Right ventricle myocardium superior (tissue), 1 donor: Measurements from ENCODE around the gene TMEM266. TPM values are rescaled to one million over a fixed set of nuclear protein-coding genes. Genes with fewer than 3 reads are reported as not detected.

ENCODE experiments used
- ATAC-seq: fragments of 200-7000 bp; cut with Tn5 transposase; one replicate; pipeline ENCODE4 v1.9.1; 2020; ENCODE audit warnings: mild to moderate bottlenecking; ENCODE audit not compliant: poor library complexity
- DNase-seq: peaks from one replicate; pipeline ENCODE4 v3.0.0-alpha.2; 2020
- intact Hi-C: fragments of 100-400 bp; cut with DNase I; formaldehyde crosslinking; loops from one replicate; pipeline ENCODE4 v1.11.2; 2022
- total RNA-seq: library from RNA; stranded (reverse); fragmentation: NEBNext Ultra II Directional; extraction: Animal tissue kit (Norgen Biotek cat#: 25700); gene quantifications from one replicate; pipeline ENCODE4 v1.2.1, GENCODE V29; 2021
- donor health status: DM: no; HTN: yes; CAD: no; lungs with severe emphysema.

Gene TMEM266
- total RNA-seq, 1 donor from 2014 or later = 0.13 TPM

DNA sequence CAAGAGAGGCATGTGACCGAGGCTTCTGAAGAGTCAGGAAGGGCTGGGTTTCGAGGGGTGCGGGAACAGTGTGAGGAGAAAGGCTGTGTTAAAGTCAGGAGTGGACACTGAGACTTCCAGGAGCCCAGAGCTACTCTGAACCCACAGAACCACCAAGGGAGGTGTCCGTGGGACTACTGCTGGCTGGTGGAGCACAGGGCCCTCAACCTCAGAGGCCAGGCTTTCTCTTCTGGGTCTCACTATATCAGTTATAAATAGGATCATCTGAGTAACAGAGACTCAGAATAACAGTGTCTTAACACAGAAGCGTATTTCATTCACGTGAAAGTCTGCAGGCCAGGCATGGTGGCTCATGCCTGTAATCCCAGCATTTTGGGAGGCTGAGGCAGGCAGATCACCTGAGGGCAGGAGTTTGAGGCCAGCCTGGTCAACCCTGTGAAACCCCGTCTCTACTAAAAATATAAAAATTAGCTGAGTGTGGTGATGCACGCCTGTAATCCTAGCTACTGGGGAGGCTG is 113.6 kb downstream of the TMEM266 start:
- no peak for DNase-seq
- ATAC-seq = no peak
- intact Hi-C loops = no loop called here

DNA sequence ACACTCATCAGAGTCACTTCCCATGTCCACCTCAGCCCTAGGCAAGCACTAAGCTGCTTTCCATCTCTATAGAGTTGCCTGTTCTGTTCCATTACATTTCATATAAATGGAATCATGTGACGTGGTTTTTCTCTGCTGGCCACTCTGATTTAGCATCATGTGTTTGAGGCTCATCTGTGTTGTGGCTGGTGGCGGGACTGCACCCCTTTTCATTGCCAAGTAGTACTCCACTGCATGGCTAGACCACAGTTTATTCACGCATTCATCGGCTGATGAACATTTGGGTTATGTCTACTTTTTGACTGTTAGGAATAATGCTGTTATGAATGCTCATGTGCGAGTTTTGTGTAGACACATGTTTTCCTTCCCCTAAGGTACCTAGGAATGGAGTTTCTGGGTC is 114.9 kb downstream of the TMEM266 start:
- ATAC-seq (no peak), DNase-seq (no peak)
- intact Hi-C loops = no loop called here

DNA sequence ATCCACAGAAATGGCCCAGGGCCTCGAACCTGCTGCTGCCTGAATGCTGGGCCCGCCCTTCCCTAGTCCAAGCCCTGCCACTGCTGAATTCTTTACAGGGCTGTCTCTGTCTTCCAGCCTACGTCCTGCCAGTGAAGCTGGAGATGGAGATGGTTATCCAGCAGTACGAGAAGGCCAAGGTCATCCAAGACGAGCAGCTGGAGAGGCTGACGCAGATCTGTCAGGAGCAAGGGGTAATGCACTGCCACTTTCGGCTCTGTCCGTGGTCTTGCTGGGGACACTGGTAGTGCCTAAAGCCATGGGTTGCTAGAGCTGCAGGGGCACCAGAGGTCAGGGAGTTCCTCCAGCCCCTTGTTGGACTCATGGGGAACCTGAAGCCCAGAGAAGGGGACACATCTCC is 115.7 kb downstream of the TMEM266 start:
- DNase-seq (no peak), ATAC-seq (no peak)
- intact Hi-C loops = no loop called here

DNA sequence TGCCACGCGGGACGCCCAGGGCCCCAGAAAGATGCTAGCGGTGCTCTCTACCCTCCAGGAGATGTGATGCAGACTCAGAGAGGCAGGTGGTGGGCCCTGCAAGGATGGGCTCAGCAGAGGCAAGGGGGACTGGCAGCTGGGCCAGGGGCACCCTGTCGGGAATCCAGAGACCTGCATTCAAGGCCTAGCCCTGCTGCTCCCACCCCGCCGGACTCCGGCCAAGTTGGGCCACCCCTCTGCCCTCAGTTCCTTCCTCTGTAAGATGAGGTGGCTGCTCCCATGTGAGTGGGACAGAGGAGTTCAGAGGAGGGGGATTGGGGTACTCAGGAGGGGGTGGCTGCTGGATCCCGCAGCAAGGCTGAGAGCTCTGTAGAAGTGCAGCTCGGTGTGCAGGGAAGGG is 116.3 kb downstream of the TMEM266 start:
- ATAC-seq = no peak
- no peak for DNase-seq
- intact Hi-C loops = no loop called here

DNA sequence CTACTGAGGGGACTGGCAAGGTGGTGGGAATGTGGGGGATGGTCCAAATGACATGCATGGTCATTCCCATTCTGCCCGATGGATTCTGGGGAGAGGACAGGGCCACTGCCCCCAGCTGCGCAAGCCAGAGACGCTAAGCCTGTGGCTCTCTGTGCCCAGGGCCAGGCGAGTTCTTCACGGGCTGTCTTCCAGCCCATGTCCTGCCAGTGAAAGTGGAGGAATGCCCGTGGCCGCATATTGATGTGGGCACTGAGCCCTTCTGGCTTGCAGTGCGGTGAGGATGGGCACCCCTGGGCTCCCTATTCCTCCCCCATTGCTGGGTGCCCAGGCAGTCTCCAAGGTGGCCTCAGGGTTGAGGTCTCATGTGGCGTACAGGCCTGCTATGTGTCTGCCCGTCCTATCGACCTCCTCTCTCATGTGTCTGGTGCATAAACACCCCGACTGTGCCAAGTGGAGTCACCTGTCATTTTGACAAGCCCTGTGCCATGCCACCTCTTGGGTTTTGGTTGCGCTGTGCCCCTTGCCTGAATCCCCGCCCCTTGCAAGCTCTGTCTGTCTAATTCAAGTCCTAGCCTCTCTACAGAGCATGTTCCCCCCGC is 116.8 kb downstream of the TMEM266 start:
- no peak for DNase-seq
- intact Hi-C loops = no loop called here
- peak; percentile 22 for ATAC-seq

DNA sequence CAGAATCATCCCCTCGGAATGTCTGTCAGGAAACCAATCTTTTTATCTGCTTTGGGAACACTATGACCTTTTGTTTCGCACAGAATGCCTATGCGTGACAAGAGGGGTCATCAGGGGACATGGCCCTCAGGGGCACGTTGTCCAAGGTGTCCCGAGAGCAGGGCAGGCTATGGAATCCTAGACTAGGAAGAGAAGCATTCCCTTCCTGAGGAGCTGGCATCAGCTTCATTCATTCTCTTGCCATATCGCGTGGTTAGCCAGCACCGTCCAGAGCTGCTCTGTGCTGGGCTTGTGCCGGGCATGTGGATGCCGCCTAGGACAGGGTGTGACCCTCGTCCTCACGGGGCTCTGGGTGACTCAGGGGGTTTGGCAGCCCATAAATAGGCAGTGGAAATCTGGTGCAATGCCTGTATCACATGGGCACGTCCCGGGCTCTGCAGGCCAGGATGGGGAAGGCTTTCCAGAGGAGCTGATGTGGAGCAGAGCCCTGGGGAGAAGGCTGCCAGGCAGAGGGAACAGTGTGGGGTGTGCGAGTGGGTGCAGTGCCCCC is 117.8 kb downstream of the TMEM266 start:
- peak; percentile 67 for DNase-seq
- peak; percentile 87 for ATAC-seq
- intact Hi-C loops = no loop called here

DNA sequence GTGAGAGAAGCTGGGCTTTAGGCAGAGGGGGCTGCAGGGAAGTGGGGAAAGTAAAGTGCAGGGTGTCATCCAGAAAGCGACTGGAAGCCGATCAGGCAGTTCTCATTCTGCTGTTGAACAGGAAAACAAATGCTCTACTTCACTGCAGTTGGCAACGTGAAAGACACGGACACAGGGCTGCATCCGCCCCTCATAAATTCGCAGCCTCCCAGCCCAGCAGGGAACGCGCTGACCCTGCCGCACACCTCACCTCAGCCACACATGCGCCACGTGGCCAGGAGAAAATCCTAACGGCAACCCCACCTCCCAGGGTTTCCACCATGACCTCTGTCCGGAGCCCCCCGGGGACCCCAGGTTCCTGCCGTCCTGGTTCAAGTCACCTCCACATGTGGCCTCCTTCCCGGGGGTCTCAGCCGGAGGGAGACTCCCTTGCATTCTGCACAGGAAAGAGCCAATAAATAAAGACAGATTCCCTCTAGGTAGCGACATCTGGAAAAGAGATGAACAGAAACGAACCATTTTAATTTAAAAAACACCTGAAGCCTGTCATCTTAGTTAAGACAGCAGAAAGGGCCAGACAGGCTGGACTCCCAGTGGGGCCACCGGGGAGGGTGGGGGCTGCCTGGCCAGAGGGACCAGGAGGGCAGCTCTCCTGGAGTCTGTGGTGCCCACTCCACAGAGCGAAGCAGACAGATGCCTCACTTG is 118.7 kb downstream of the TMEM266 start:
- DNase-seq (no peak), ATAC-seq (no peak)
- intact Hi-C loops = no loop called here

DNA sequence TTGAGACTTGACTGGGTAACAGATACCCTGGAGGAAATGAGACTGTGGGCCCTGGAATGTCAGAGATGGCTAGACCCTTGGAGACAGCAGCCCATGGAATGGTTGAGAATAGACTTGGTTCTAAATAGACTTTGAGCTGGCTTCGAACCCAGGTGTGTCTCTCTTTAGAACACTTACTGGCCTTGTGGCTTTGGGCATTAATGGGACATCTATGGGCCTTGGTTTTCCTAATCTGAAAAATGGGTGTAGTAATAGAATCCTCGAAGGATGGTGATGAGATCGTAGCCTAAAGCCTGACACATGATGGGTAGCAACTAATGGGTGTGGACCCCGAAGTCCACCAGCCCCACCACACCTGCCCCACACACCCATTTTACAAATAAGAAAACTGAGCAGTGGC is 119.2 kb downstream of the TMEM266 start:
- DNase-seq (no peak), ATAC-seq (no peak)
- intact Hi-C loops = no loop called here

DNA sequence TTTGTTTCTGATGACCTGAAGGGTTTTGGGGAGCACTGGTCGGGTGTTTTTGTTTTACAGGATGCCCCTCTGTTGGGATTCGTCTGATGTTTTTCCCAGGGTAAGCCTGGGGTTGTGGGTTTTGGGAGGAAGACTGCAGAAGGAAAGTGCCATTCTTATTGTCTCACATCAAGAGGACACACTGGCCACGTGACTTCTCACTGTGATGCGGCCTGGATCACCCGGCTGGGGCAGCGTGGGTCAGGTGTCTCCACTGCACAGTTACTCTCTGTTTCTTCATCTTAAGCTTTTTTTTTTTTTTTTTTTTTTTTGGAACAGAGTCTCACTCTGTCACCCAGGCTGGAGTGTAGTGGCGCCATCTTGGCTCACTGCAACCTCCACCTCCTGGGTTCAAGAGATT is 120.5 kb downstream of the TMEM266 start:
- ATAC-seq = no peak
- intact Hi-C loops = no loop called here
- DNase-seq = no peak

DNA sequence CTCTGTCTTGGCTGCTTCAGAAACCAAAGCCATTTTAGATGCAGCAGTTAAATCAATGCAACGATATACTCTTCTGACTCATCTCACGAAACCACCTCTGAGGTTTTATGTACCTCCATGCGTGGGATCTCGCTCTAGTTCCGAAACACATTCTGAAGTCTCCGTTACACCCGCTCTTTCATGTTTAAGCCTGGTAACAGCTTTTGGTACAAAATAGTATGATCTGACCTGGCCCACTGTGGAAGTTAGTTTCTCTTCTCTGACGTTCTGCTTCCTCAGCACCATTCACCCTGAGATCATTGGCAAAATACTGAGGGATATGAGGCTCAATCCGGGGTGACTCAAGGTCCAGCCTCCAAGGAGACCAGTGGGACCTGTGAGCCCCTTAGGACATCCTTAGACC is 121.9 kb downstream of the TMEM266 start:
- ATAC-seq (no peak), DNase-seq (no peak)
- intact Hi-C loops = no loop called here

DNA sequence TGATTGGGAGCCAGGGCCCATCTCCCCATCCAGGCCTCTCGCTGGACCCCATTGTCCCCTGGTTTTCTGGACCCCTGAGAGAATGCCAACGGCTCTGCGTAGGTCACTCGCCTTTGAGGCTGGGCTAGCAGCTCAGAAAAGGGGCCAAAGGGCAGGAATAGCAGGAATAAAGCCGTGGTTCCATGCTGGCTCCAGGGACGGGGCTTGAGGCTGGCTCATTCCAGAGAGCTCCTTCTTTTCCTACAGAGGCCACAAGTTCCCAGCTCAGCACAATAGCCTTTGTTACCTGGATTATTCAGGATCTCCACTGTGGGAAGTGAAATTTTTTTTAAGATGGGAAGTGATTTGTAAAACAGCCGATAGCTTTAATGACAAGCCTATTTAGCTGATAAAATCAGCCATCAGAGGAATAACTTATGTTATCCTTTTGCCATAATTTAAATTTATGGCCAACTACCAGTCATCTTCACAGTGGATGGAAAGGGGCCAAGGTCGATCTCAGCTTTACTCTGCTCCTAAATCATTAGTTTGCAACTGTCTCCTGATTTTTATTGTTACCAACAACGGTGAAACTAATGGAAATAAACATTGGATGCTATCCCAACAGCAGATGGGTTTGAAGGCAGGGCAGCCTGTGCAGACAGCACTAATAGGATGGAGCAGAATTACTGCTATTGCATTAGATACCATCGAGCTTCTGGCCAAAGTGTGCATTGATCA is 124.3 kb downstream of the TMEM266 start:
- DNase-seq (no peak), ATAC-seq (no peak)
- intact Hi-C loops = no loop called here

DNA sequence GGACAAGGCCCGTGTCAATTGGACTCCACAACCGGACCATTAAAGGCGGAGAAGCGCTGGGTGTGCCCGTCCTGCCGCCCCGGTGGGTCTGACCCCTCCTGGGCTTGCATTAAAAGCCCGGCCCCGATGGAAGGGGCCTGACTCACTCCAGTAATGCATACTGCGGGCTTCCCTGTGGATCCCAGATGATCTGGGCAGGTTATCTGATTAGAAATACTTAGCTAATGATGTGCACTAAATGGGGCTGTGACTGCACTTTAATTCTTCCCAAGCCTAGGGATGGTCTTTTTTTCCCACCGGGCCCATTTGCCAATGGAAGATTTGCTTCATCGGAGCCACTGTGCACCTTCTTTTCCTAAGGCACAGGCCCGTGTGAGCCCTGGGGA is 124.9 kb downstream of the TMEM266 start:
- intact Hi-C loops = no loop called here
- ATAC-seq = no peak
- no peak for DNase-seq

DNA sequence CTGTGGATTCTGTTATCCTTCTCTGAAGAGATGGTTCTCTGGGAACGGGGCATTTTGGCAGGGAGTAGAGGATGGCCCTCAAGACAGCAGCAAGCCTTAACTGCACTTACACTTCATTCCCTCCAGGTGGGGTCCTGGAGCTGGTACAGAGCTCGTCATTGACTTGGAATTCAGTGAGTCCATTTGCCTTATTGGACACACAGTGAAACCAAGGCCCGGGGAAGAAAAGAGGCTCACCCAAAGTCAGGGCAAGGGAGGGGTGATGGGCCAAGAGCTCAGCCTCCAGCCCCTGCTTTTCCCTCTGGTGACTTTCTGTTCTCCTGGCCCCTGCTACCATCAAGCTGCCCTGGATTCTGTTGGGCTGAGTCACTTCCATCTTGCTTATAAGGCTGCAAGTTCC is 125.9 kb downstream of the TMEM266 start:
- intact Hi-C loops = no loop called here
- ATAC-seq (no peak), DNase-seq (no peak)

DNA sequence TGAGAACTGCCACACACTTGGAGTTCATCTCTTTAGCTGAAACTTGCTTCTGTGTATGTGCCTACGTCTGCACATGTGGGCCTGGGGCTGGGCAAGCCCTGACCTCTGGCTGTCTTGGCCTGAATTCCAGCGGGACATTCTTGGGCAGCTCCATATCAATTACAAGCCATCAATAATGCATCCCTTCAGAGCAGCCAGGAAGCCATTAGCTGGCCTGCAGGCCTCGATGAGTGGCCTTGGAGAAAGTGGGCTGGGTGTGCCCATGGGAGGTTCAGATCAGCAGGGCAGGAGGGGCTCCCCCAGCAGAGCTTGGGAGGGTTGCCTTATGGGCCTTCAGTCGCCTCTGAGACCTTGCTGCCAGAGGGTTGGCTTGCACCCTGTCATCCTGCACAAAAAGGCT is 127.4 kb downstream of the TMEM266 start:
- intact Hi-C loops = no loop called here
- DNase-seq = no peak
- ATAC-seq = no peak

DNA sequence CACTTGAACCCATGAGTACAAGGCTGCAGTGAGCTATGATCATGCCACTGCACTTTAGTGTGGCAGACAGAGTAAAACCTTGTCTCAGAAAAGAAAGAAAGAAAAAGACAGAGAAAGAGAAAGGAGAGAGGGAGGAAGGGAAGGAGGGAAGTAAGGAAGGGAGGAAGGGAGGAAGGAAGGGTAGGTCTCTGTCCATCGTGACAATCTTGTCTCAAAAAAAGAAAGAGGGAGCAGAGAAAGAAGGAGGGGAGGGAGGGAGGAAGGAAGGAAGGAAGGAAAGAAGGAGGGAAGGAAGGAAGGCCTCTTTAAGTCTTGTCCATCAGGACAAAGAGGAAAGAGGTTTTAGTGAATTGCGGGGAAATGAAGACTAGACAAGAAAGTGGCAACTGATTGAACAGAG is 129.3 kb downstream of the TMEM266 start:
- intact Hi-C loops = no loop called here
- no peak for ATAC-seq
- DNase-seq = no peak

DNA sequence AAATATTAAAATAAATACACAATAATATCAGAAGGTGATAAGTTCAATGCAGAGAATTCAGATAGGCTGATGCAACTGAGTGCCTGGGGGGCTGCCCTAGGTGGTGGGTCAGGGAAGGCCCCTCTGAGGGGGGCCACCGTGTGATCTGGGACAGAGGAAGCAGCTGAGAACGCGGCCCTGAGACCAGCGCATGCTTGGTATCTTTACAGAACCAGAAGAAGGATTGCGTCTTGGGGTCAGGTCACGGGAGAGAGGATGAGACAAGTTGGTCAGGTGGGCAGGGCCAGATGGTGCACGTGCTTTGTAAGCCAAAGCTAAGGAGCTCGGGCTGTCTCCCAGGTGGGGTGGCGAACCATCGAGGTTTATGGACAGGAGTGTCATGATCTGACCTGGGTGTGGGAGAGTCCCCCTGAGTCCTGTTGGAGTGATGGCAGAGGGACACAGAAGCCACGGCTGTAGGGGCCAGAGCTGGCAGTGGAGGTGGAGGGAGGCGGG is 130.3 kb downstream of the TMEM266 start:
- ATAC-seq (no peak), DNase-seq (no peak)
- intact Hi-C loops = no loop called here

DNA sequence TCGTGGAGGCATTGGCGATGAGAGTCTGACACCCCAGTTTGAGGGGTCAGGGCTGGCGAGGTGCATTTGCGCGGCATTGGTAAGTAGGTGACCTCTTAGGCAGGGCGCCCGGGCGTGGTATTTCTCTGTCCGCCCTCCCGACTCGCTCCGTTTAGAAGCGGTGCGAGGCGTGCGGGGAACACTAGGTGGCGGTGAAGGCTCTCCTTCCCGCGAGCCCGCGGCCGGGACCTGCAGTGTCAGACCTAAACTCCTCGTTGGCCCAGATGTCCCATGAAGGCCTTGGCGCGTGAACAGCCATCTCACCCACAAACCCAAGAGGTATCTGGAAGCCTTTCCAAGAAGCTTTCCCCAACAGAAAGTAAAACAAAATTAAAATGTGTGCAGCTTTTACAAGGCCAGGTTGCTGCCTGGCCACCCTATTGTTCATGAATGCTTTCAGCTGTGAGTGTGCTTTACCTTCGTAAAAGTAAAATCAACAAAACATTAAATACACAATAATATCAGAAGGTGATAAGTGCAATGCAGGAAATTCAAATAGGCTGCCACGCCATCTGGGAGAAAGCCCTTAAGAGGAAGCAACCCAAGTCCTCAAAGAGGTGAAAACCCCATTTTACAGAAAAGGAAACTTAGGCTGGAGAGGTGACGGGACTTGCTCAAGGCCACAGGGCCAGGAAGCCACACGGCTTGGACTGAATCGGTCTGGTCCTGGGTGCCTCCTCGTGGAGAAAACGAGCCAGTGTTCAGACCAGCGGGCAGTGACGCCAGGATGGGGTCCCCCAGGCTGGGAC is 131.2 kb downstream of the TMEM266 start:
- intact Hi-C loops = no loop called here
- ATAC-seq (peak; percentile 96), DNase-seq (peak; percentile 89)

DNA sequence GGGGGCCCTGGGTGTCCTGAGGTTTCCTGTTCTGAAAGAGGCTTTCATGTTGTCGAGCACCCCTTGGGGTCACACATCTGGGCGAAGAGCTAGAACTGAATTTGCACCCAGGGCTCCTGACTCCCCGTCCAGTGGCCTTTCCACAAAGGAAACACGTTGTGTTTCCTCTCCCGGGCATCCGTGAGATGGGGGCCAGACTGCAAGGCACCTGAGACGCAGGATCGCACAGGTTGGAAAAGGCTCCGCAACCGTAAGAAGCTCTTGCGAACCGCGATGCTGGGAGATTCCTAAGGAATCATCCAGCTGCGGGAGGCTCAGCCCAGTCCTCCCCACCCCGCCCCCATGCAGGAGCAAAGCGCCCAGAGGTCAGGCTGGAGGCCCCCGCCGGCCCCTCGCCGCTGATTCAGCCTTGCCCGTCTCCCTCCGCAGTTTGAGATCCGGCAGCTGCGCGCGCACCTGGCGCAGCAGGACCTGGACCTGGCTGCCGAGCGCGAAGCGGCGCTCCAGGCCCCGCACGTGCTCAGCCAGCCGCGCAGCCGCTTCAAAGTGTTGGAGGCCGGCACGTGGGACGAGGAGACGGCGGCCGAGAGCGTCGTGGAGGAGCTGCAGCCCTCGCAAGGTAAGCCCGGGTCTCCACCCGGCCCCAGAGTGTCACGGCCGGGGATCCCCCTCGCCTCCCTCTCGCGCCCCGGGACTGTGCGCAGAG is 131.9 kb downstream of the TMEM266 start:
- ATAC-seq = no peak
- no peak for DNase-seq
- intact Hi-C loops = no loop called here
